WTC11 (cell line): ENCODE data around the gene TMEM31. TPM values are rescaled to one million over a fixed set of nuclear protein-coding genes. Genes with fewer than 3 reads are reported as not detected.

Experiments
- ATAC-seq: fragments of 200-7000 bp; cut with Tn5 transposase; 2 replicates; pipeline ENCODE4 v1.10.0; 2021; ENCODE audit warnings: mild to moderate bottlenecking, moderate library complexity
- CTCF ChIA-PET: fragments of 300-600 bp; sonication (Branson Sonifier 250); formaldehyde crosslinking; loops from one replicate; lab custom pipeline; 2021; ENCODE audit warnings: antibody characterized with exemption; lab: Charles Lee
- POLR2A ChIA-PET: fragments of 350-600 bp; sonication (Branson Sonifier 250); formaldehyde crosslinking; loops from one replicate; lab custom pipeline; 2021; ENCODE audit warnings: antibody characterized with exemption; lab: Charles Lee
- DNase-seq: peaks from one replicate; pipeline ENCODE4 v3.0.0; 2021; ENCODE audit warnings: low spot score
- H3K27ac Mint-ChIP-seq: 2 replicates; pipeline ENCODE4 v1.8.0; 2021; ENCODE audit warnings: mixed read lengths
- H3K27me3 Mint-ChIP-seq: 2 replicates; pipeline ENCODE4 v1.8.0; 2021; ENCODE audit warnings: low read depth, mild to moderate bottlenecking, moderate library complexity, mixed read lengths
- H3K36me3 Mint-ChIP-seq: 2 replicates; pipeline ENCODE4 v1.8.0; 2021; ENCODE audit warnings: mixed read lengths
- H3K4me1 Mint-ChIP-seq: 2 replicates; pipeline ENCODE4 v1.8.0; 2022; ENCODE audit warnings: mixed read lengths
- H3K4me3 Mint-ChIP-seq: 2 replicates; pipeline ENCODE4 v1.8.0; 2021; ENCODE audit warnings: mild to moderate bottlenecking, moderate library complexity, mixed read lengths
- H3K9me3 Mint-ChIP-seq: 2 replicates; pipeline ENCODE4 v1.8.0; 2021; ENCODE audit warnings: mixed read lengths
- AR ChIP-seq: fragments of 250-450 bp; sonication (Bioruptor Pico); IDR thresholded peaks from 2 replicates; pipeline ENCODE4 v1.9.0; 2021; ENCODE audit warnings: mild to moderate bottlenecking
- ELF4 ChIP-seq: sonication (generic); formaldehyde crosslinking; IDR thresholded peaks from 2 replicates; pipeline ENCODE4 v1.8.1; 2022; ENCODE audit warnings: low read depth, mild to moderate bottlenecking, moderate library complexity, missing genetic modification reagents
- HMGXB4 ChIP-seq: sonication (generic); formaldehyde crosslinking; IDR thresholded peaks from 2 replicates; pipeline ENCODE4 v1.8.1; 2023; ENCODE audit warnings: mild to moderate bottlenecking, moderate library complexity, missing genetic modification reagents
- IRF1 ChIP-seq: sonication (generic); formaldehyde crosslinking; IDR thresholded peaks from 2 replicates; pipeline ENCODE4 v1.8.0; 2023; ENCODE audit warnings: missing genetic modification reagents
- JAZF1 ChIP-seq: fragments of 250-450 bp; sonication (Bioruptor Pico); IDR thresholded peaks from 2 replicates; pipeline ENCODE4 v1.9.0; 2021; ENCODE audit warnings: moderate library complexity, mild to moderate bottlenecking, inconsistent platforms
- NFE2L1 ChIP-seq: sonication (generic); formaldehyde crosslinking; IDR thresholded peaks from 2 replicates; pipeline ENCODE4 v1.8.1; 2023; ENCODE audit warnings: missing genetic modification reagents
- NFYB ChIP-seq: sonication (generic); formaldehyde crosslinking; conservative IDR thresholded peaks from 2 replicates; pipeline ENCODE4 v1.8.0; 2022; ENCODE audit warnings: low read depth, missing genetic modification reagents
- PRDM15 ChIP-seq: sonication (generic); formaldehyde crosslinking; IDR thresholded peaks from 2 replicates; pipeline ENCODE4 v1.8.0; 2022; ENCODE audit warnings: missing genetic modification reagents
- STAT6 ChIP-seq: sonication (generic); formaldehyde crosslinking; conservative IDR thresholded peaks from 2 replicates; pipeline ENCODE4 v1.8.1; 2023; ENCODE audit warnings: mild to moderate bottlenecking, low read depth, missing genetic modification reagents, moderate library complexity
- TEAD1 ChIP-seq: sonication (generic); formaldehyde crosslinking; IDR thresholded peaks from 2 replicates; pipeline ENCODE4 v1.8.0; 2022; ENCODE audit warnings: mild to moderate bottlenecking, missing genetic modification reagents
- TP53 ChIP-seq: sonication (generic); formaldehyde crosslinking; IDR thresholded peaks from 2 replicates; pipeline ENCODE4 v1.8.1; 2023; ENCODE audit warnings: mild to moderate bottlenecking, missing genetic modification reagents
- ZBTB43 ChIP-seq: sonication (generic); formaldehyde crosslinking; IDR thresholded peaks from 2 replicates; pipeline ENCODE4 v1.8.1; 2023; ENCODE audit warnings: mild to moderate bottlenecking, missing genetic modification reagents
- ZNF232 ChIP-seq: sonication (generic); formaldehyde crosslinking; IDR thresholded peaks from 2 replicates; pipeline ENCODE4 v1.8.0; 2022; ENCODE audit warnings: mild to moderate bottlenecking, missing genetic modification reagents
- ZNF423 ChIP-seq: fragments of 250-450 bp; sonication (Bioruptor Pico); IDR thresholded peaks from 2 replicates; pipeline ENCODE4 v2.1.2; 2022; ENCODE audit warnings: mild to moderate bottlenecking, moderate library complexity
- ZNF512 ChIP-seq: sonication (generic); formaldehyde crosslinking; IDR thresholded peaks from 2 replicates; pipeline ENCODE4 v1.8.1; 2022; ENCODE audit warnings: missing genetic modification reagents, borderline replicate concordance
- total RNA-seq: library from RNA; stranded (reverse); gene quantifications from 3 replicates; pipeline ENCODE4 v1.2.3, GENCODE V29; 2021

TMEM31 gene
- total RNA-seq, 1 experiment from 2014 or later = 0.24 TPM

- TF ChIP-seq AR (CRISPR knock-in tag) = no peak
These were observed 31.2 kb downstream of the TMEM31 start (continued) for GRCh38 chrX:103741879-103742278.

GRCh38 chrX:103742339-103742738, 31.6 kb downstream of the TMEM31 start:
- Mint-ChIP-seq H3K27me3 (no peaks in the 10 kb centered on the region), H3K4me3 (peak overlapping the region; percentile 90), H3K36me3 (peaks cover 8% of the 10 kb centered on the region; the same call in 1 of the 2 replicates), H3K27ac (peak overlapping the region; percentile 98), H3K9me3 (no peaks in the 10 kb centered on the region), H3K4me1 (peaks cover 49% of the 10 kb centered on the region)
- ChIA-PET POLR2A (interaction anchor here (0.8 to 1.5 kb wide), 2 partner anchors 9 to 44 kb away, joined by 3 read pairs; no protein-coding TSS in a partner anchor), CTCF (interaction anchor here (0.8 to 1.6 kb wide), 5 partner anchors 12 to 32 kb away, joined by 3 to 5 read pairs (median 4); partner anchors contain the start of gene TMEM31)
- DNase-seq = no peak
- peak; percentile 66 for ATAC-seq
- no peak for TF ChIP-seq JAZF1 (CRISPR knock-in tag)
- no peak for TF ChIP-seq ZNF512 (CRISPR knock-in tag)
- no peak for TF ChIP-seq NFYB (CRISPR knock-in tag)
- no peak for TF ChIP-seq PRDM15 (CRISPR knock-in tag)
- TF ChIP-seq ELF4 = no peak
- no peak for TF ChIP-seq ZBTB43
- no peak for TF ChIP-seq STAT6 (CRISPR knock-in tag)
- no peak for TF ChIP-seq HMGXB4 (CRISPR knock-in tag)
- TF ChIP-seq TP53 (CRISPR knock-in tag) = no peak
- no peak for TF ChIP-seq TEAD1 (CRISPR knock-in tag)
- TF ChIP-seq ZNF232 = no peak
- TF ChIP-seq NFE2L1 (CRISPR knock-in tag) = no peak
- no peak for TF ChIP-seq ZNF423 (CRISPR knock-in tag)
- TF ChIP-seq IRF1 (CRISPR knock-in tag) = no peak
